SK-N-SH treated with all-trans-retinoic acid at 6 μM for 48 hours (cell line): Measurements from ENCODE around the gene LAMTOR4.

ENCODE experiments used
- ATAC-seq: fragments of 200-7000 bp; cut with Tn5 transposase; 3 replicates; pipeline ENCODE4 v1.9.1; 2020; ENCODE audit warnings: mild to moderate bottlenecking, moderate library complexity
- ARNTL ChIP-seq: fragments of 450-650 bp; formaldehyde crosslinking; IDR thresholded peaks from 2 replicates; pipeline ENCODE4 v1.5.0; 2020; ENCODE audit warnings: low read depth, mild to moderate bottlenecking, moderate library complexity, borderline replicate concordance
- BACH2 ChIP-seq: fragments of 250-450 bp; sonication (Bioruptor Pico); IDR thresholded peaks from 2 replicates; pipeline ENCODE4 v1.9.0; 2021; ENCODE audit warnings: mild to moderate bottlenecking, borderline replicate concordance
- CREB5 ChIP-seq: fragments of 250-450 bp; sonication (Bioruptor Pico); IDR thresholded peaks from 2 replicates; pipeline ENCODE4 v1.5.1; 2020; ENCODE audit warnings: low read depth, mild to moderate bottlenecking, moderate library complexity
- CSDC2 ChIP-seq: fragments of 250-450 bp; sonication (Bioruptor Pico); IDR thresholded peaks from 2 replicates; pipeline ENCODE4 v1.5.0; 2020; ENCODE audit warnings: mild to moderate bottlenecking, moderate library complexity
- CSRNP3 ChIP-seq: fragments of 250-450 bp; sonication (Bioruptor Pico); IDR thresholded peaks from 2 replicates; pipeline ENCODE4 v1.5.1; 2021; ENCODE audit warnings: mild to moderate bottlenecking, moderate library complexity
- ESRRG ChIP-seq: fragments of 250-450 bp; sonication (Bioruptor Pico); IDR thresholded peaks from 2 replicates; pipeline ENCODE4 v1.6.1; 2021; ENCODE audit warnings: mild to moderate bottlenecking
- GLIS3 ChIP-seq: fragments of 250-450 bp; sonication (Bioruptor Pico); IDR thresholded peaks from 2 replicates; pipeline ENCODE4 v1.5.0; 2020; ENCODE audit warnings: mild to moderate bottlenecking, moderate library complexity
- ISL1 ChIP-seq: fragments of 250-450 bp; sonication (Bioruptor Pico); IDR thresholded peaks from 2 replicates; pipeline ENCODE4 v2.1.2; 2022; ENCODE audit warnings: mild to moderate bottlenecking, moderate library complexity
- POU6F1 ChIP-seq: fragments of 250-450 bp; sonication (Bioruptor Pico); IDR thresholded peaks from 2 replicates; pipeline ENCODE4 v1.8.0; 2021; ENCODE audit warnings: low read depth, mild to moderate bottlenecking, moderate library complexity, borderline replicate concordance
- PPARA ChIP-seq: fragments of 250-450 bp; sonication (Bioruptor Pico); IDR thresholded peaks from 2 replicates; pipeline ENCODE4 v1.5.0; 2020; ENCODE audit warnings: mild to moderate bottlenecking, borderline replicate concordance
- RARB ChIP-seq: fragments of 250-450 bp; sonication (Bioruptor Pico); IDR thresholded peaks from 2 replicates; pipeline ENCODE4 v1.8.0; 2021; ENCODE audit warnings: mild to moderate bottlenecking, moderate library complexity
- SNAI2 ChIP-seq: fragments of 250-450 bp; sonication (Bioruptor Pico); IDR thresholded peaks from 2 replicates; pipeline ENCODE4 v1.5.0; 2020; ENCODE audit warnings: mild to moderate bottlenecking, moderate library complexity
- TCF4 ChIP-seq: fragments of 250-450 bp; sonication (Bioruptor Pico); IDR thresholded peaks from 2 replicates; pipeline ENCODE4 v1.8.0; 2021; ENCODE audit warnings: mild to moderate bottlenecking, moderate library complexity, borderline replicate concordance
- TOX ChIP-seq: fragments of 250-450 bp; sonication (Bioruptor Pico); IDR thresholded peaks from 2 replicates; pipeline ENCODE4 v1.8.0; 2021; ENCODE audit warnings: mild to moderate bottlenecking, moderate library complexity, borderline replicate concordance
- TSHZ2 ChIP-seq: fragments of 250-450 bp; sonication (Bioruptor Pico); IDR thresholded peaks from 2 replicates; pipeline ENCODE4 v1.5.0; 2020; ENCODE audit warnings: mild to moderate bottlenecking, moderate library complexity
- ZC3H10 ChIP-seq: fragments of 250-450 bp; sonication (Bioruptor Pico); IDR thresholded peaks from 2 replicates; pipeline ENCODE4 v1.5.1; 2021; ENCODE audit warnings: mild to moderate bottlenecking, moderate library complexity
- ZFP3 ChIP-seq: fragments of 250-450 bp; sonication (Bioruptor Pico); IDR thresholded peaks from 2 replicates; pipeline ENCODE4 v1.5.0; 2020; ENCODE audit warnings: mild to moderate bottlenecking, moderate library complexity
- ZFP30 ChIP-seq: fragments of 450-650 bp; formaldehyde crosslinking; IDR thresholded peaks from 2 replicates; pipeline ENCODE4 v1.5.0; 2022; ENCODE audit warnings: mild to moderate bottlenecking, moderate library complexity
- ZNF565 ChIP-seq: fragments of 450-650 bp; formaldehyde crosslinking; conservative IDR thresholded peaks from 2 replicates; pipeline ENCODE4 v1.5.0; 2020; ENCODE audit warnings: low read depth, mild to moderate bottlenecking, moderate library complexity
- ZNF70 ChIP-seq: fragments of 450-650 bp; formaldehyde crosslinking; IDR thresholded peaks from 2 replicates; pipeline ENCODE4 v1.5.0; 2020; ENCODE audit warnings: mild to moderate bottlenecking, moderate library complexity
- ZNF8 ChIP-seq: fragments of 450-650 bp; formaldehyde crosslinking; IDR thresholded peaks from 2 replicates; pipeline ENCODE4 v1.5.0; 2020; ENCODE audit warnings: mild to moderate bottlenecking, moderate library complexity

The LAMTOR4 gene

GRCh38 chr7:100152404-100152803 lies 3.7 kb downstream of the LAMTOR4 start:
- TF ChIP-seq ZFP30 (CRISPR knock-in tag) = no peak
- TF ChIP-seq SNAI2 (CRISPR knock-in tag) = no peak
- TF ChIP-seq ARNTL (CRISPR knock-in tag) = no peak
- no peak for TF ChIP-seq POU6F1 (CRISPR knock-in tag)
- TF ChIP-seq ISL1 (CRISPR knock-in tag) = no peak
- no peak for TF ChIP-seq RARB (CRISPR knock-in tag)
- TF ChIP-seq CSDC2 = no peak
- no peak for TF ChIP-seq ESRRG (CRISPR knock-in tag)
- TF ChIP-seq TCF4 (CRISPR knock-in tag) = no peak
- TF ChIP-seq ZFP3 (CRISPR knock-in tag) = no peak
- no peak for TF ChIP-seq ZNF8 (CRISPR knock-in tag)
- TF ChIP-seq ZNF70 (CRISPR knock-in tag) = no peak
- TF ChIP-seq TSHZ2 (CRISPR knock-in tag) = no peak
- ATAC-seq = no peak

- ATAC-seq = no peak
- TF ChIP-seq CSRNP3 (CRISPR knock-in tag) (no peak), CREB5 (CRISPR knock-in tag) (no peak), ARNTL (CRISPR knock-in tag) (no peak), ZNF565 (CRISPR knock-in tag) (no peak), ISL1 (CRISPR knock-in tag) (no peak), TCF4 (CRISPR knock-in tag) (no peak), PPARA (CRISPR knock-in tag) (no peak), POU6F1 (CRISPR knock-in tag) (no peak), CSDC2 (no peak), ZFP3 (CRISPR knock-in tag) (no peak), BACH2 (CRISPR knock-in tag) (no peak), ZFP30 (CRISPR knock-in tag) (no peak), SNAI2 (CRISPR knock-in tag) (no peak), TSHZ2 (CRISPR knock-in tag) (no peak), ZNF8 (CRISPR knock-in tag) (no peak), GLIS3 (CRISPR knock-in tag) (no peak), ESRRG (CRISPR knock-in tag) (no peak), TOX (CRISPR knock-in tag) (no peak), ZC3H10 (CRISPR knock-in tag) (no peak), ZNF70 (CRISPR knock-in tag) (no peak)
These were observed 4.4 kb downstream of the LAMTOR4 start for GRCh38 chr7:100152937-100153666.
